ENCODE data around the gene PSMA2. TPM values are rescaled to one million over a fixed set of nuclear protein-coding genes. Genes with fewer than 3 reads are reported as not detected.

PSMA2 gene
- total RNA-seq, 1 experiment from 2014 or later, result 175 TPM

GRCh38 chr7:42972699-42973500 is 40.9 kb upstream of the PSMA2 start:
- Histone ChIP-seq H3K27ac (no peak overlapping the region), H3F3A (ENCODE audit: insufficient read depth, low read depth) (no peaks in the 10 kb centered on the region), H3K9me3 (ENCODE audit: insufficient read depth, low read depth) (no peaks in the 10 kb centered on the region), H3K36me3 (ENCODE audit: low read depth) (no peaks in the 10 kb centered on the region), H2AFZ (no peak overlapping the region), H3K9me2 (ENCODE audit: insufficient read depth) (no peaks in the 10 kb centered on the region), H3K79me2 (ENCODE audit: low read depth) (no peaks in the 10 kb centered on the region), H3K4me2 (no peak overlapping the region), H4K20me1 (ENCODE audit: insufficient read depth) (no peaks in the 10 kb centered on the region), H3K27me3 (ENCODE audit: insufficient read depth, low read depth) (peaks cover 27% of the 10 kb centered on the region; the same call in 1 of the 2 replicates), H3K4me3 (no peak overlapping the region), H3K4me1 (replicated peaks; ENCODE audit: insufficient read depth) (no peaks in the 10 kb centered on the region)
- POLR2A ChIA-PET (ENCODE audit: unreplicated experiment), result no interaction called here
- BruUV-seq (replicated peaks), result no TSS peak
- intact Hi-C loops (cut with micrococcal nuclease; ENCODE audit: unreplicated experiment), result no loop called here
- CTCF ChIA-PET, result no interaction called here
- DNase-seq, result no peak
- TF ChIP-seq, protein P1, sequence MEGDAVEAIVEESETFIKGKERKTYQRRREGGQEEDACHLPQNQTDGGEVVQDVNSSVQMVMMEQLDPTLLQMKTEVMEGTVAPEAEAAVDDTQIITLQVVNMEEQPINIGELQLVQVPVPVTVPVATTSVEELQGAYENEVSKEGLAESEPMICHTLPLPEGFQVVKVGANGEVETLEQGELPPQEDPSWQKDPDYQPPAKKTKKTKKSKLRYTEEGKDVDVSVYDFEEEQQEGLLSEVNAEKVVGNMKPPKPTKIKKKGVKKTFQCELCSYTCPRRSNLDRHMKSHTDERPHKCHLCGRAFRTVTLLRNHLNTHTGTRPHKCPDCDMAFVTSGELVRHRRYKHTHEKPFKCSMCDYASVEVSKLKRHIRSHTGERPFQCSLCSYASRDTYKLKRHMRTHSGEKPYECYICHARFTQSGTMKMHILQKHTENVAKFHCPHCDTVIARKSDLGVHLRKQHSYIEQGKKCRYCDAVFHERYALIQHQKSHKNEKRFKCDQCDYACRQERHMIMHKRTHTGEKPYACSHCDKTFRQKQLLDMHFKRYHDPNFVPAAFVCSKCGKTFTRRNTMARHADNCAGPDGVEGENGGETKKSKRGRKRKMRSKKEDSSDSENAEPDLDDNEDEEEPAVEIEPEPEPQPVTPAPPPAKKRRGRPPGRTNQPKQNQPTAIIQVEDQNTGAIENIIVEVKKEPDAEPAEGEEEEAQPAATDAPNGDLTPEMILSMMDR (conservative IDR thresholded peaks at IDR 0.05), result no peak
- no peak for TF ChIP-seq EZH2 (IDR thresholded peaks at IDR 0.05; ENCODE audit: low read depth)

GRCh38 chr7:42967391-42967790 is 35.4 kb upstream of the PSMA2 start:
- Histone ChIP-seq H3K4me3 (no peak overlapping the region), H2AFZ (no peak overlapping the region), H3K4me2 (no peak overlapping the region), H3K79me2 (ENCODE audit: low read depth) (no peaks in the 10 kb centered on the region), H3K36me3 (ENCODE audit: low read depth) (no peaks in the 10 kb centered on the region), H3K27me3 (ENCODE audit: insufficient read depth, low read depth) (peaks cover 51% of the 10 kb centered on the region), H3K4me1 (replicated peaks; ENCODE audit: insufficient read depth) (no peaks in the 10 kb centered on the region), H3F3A (ENCODE audit: insufficient read depth, low read depth) (no peaks in the 10 kb centered on the region), H3K9me3 (ENCODE audit: insufficient read depth, low read depth) (no peaks in the 10 kb centered on the region), H3K9me2 (ENCODE audit: insufficient read depth) (no peaks in the 10 kb centered on the region), H3K27ac (no peak overlapping the region), H4K20me1 (ENCODE audit: insufficient read depth) (no peaks in the 10 kb centered on the region)
- no peak for DNase-seq
- no peak for TF ChIP-seq EZH2 (IDR thresholded peaks at IDR 0.05; ENCODE audit: low read depth)
- TF ChIP-seq, protein P1 (conservative IDR thresholded peaks at IDR 0.05), result no peak
- POLR2A ChIA-PET (ENCODE audit: unreplicated experiment), result no interaction called here
- BruUV-seq (replicated peaks), result no TSS peak
- intact Hi-C loops (cut with micrococcal nuclease; ENCODE audit: unreplicated experiment), result no loop called here
- CTCF ChIA-PET, result no interaction called here

DNA sequence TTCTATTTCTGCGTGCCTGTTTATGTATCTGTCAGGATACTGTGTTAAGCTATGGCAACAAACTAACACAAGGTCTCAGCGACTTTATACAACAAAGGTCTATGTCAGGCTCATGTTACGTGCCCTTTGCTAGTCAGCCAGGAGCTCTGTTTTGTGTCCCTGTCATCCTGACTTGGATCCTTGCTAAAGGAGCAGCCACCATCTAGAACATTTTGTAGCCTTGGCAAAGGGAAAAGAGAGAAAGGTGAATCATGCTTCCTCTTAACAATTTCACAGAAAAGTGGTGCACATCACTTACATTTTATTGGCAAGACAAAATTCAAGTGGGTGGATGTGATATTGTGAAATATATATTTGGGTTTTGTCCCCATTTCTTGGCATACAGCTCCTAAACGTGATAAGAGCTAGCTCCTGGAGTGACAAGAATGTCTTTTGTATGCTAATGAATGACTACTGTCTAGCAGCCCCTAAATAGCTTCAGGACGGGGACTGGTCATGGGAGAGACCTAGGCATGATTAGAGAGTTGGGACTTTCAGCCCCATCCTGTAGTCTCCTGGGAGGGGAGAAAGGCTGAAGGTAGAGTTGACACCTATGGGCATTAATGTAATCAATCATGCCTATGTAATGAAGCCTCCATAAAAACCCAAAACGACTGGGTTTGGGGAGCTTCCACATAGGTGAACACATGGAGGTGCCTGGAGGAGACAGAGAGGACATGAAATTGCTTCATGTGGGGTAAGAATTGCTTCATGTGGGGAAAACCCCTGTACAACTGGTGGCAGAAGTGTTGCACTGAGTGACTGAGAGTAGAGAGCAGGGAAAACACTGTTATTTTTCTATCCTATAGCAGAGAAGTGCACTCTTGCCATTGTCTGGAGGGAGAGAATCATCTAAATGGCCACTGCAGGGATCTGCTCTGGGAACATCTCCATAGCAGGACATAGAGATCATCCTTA is 33.2 kb upstream of the PSMA2 start:
- no peak overlapping the region for H3K4me2 ChIP-seq
- H4K20me1 ChIP-seq (ENCODE audit: insufficient read depth), result no peaks in the 10 kb centered on the region
- peaks cover 71% of the 10 kb centered on the region for H3K27me3 ChIP-seq (ENCODE audit: insufficient read depth, low read depth)
- POLR2A ChIA-PET (ENCODE audit: unreplicated experiment), result no interaction called here
- DNase-seq, result no peak
- CTCF ChIA-PET, result no interaction called here
- H3K4me1 ChIP-seq (replicated peaks; ENCODE audit: insufficient read depth), result no peaks in the 10 kb centered on the region
- no peak overlapping the region for H3K27ac ChIP-seq
- TF ChIP-seq, protein P1 (conservative IDR thresholded peaks at IDR 0.05), result no peak
- TF ChIP-seq EZH2 (IDR thresholded peaks at IDR 0.05; ENCODE audit: low read depth), result no peak
- no peaks in the 10 kb centered on the region for H3K79me2 ChIP-seq (ENCODE audit: low read depth)
- no peaks in the 10 kb centered on the region for H3K36me3 ChIP-seq (ENCODE audit: low read depth)
- H3K9me3 ChIP-seq (ENCODE audit: insufficient read depth, low read depth), result no peaks in the 10 kb centered on the region
- BruUV-seq (replicated peaks), result no TSS peak
- H3K9me2 ChIP-seq (ENCODE audit: insufficient read depth), result no peaks in the 10 kb centered on the region
- H2AFZ ChIP-seq, result no peak overlapping the region
- H3K4me3 ChIP-seq, result no peak overlapping the region
- intact Hi-C loops (cut with micrococcal nuclease; ENCODE audit: unreplicated experiment), result no loop called here
- H3F3A ChIP-seq (ENCODE audit: insufficient read depth, low read depth), result no peaks in the 10 kb centered on the region

Measured in PC-9 (cell line).